ENCODE results near the gene NFKBIE.

NFKBIE gene

DNA sequence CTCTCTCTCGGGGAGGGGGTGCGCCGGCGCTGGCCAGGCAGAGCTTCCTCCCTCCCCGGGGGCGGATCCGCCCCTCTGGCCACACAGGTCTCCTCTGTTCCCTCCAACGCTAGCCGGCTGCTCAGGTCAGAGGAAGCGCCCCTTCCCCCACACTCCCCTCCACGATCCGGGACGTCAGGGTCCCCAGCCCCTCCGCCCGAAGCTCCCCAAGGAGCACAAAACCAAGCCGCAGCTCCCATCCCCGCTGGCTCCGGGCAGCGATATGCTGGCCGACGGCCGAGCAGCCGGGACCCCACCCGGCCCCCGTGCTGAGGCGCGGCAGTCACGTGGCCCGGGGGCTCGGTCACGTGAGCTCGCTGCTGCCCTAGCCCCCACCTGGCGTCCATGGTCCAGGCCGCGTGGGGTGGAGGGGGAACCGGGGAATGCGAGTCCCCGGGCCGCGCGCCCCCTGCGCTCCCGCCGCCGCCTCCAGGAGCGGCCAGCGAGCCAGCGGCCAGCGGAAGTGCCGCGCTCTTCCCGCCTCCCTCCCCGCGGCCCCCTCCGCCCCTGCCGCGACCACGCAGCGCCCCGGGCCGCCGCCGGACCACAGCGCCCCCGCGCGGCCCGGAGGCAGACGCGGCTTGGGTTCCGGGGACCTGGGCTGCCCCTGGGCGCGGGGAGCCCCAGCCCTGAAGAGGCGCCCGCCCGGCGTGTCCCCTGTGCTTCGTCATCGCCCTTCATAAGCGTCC, 8.2 kb downstream of the NFKBIE start, which contains the start of gene SLC35B2:
Gene SLC35B2, minus strand, starts transcription at position 504 of the 728 bp plus-strand sequence. Its CDS starts 118 bp downstream, at position 386.
- DNase-seq = peak; percentile 73

DNA sequence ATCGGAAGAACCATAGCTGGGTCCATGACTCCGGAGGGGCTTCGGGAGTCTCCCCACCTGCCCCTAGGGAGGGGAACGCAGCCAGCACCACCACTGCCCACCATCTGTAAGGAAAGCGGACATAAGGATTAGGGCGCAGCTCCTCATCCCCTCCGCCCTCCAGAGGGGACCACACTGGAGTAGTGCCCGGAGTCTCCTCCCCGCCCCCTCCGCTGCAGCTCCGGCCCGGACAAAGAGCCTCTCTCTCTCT, 8.7 kb downstream of the NFKBIE start:
- no peak for DNase-seq

DNA sequence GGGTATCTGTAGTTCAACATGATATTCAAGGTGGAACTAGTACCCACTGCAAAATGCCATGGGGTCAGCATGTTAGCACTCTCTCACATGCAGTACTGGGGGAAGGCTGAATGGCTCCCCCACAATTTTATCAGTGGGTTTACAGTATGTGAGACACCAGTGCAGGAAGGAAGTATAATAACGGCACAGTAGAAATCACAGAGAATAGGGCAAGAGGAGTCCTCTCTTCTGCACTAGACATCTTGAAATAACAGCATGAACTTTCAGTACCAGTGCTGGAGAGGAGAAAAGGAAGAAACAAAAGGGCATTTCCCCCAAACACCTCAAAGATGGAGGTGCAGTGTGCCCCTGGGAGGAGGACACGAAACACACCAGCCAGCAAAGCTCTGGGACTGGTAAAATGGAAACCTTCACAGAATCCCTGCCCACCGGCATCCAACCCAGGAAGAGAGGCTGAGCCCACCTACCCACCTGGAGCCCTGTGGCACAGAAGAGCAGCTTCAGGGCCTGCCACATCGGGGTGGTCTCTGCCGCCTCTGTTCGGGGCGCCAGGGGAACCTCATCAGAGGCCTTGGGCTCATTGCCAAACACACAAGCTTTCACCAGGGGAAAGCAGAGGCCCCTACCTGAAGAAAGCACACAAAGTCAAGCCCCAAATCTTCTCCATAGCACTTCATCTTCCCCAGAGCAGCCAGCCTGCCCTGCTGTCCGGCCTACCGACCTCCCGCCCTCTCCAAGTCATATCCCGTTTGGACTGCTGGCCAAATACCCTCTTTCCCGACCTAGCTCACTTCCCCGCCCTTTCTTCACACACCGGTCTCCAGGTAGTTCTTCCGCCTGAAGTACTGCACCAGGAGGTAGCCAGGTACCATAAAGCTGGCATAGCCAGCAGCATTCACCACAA, 9.2 kb downstream of the NFKBIE start:
- DNase-seq = no peak

DNA sequence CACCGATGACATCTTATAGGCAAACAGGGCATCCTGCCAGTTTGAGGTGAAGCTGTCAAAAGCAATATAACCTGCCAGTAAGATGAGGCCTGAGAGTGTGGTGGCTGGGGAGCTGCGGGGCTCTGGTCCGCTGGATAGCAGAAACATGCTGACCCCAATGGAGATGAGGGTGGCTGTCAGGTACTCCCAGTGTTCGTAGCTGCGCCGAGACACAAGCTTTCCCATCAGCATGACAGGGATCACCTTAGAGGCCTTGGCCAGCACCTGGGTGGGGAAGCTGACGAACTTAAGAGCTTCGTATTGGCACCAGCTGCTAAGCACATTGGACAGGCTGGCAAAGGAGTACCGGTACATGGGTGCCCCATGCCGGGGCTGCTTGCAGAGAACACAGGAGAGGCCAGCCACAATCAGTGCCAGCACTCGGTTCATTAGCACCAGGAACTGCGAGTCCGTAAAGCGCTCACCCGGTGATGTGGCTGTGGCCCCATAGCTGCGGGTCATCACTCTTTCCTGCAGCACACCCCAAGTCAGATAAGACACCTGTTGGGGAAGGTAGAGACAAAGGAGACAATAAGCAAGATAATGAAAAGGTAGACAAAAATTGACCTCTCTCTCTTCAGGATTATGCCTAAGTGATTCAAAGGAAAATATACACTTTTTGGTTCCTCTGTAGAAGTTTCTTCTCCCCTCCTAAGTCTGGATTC, 10.1 kb downstream of the NFKBIE start:
- no peak for DNase-seq

DNA sequence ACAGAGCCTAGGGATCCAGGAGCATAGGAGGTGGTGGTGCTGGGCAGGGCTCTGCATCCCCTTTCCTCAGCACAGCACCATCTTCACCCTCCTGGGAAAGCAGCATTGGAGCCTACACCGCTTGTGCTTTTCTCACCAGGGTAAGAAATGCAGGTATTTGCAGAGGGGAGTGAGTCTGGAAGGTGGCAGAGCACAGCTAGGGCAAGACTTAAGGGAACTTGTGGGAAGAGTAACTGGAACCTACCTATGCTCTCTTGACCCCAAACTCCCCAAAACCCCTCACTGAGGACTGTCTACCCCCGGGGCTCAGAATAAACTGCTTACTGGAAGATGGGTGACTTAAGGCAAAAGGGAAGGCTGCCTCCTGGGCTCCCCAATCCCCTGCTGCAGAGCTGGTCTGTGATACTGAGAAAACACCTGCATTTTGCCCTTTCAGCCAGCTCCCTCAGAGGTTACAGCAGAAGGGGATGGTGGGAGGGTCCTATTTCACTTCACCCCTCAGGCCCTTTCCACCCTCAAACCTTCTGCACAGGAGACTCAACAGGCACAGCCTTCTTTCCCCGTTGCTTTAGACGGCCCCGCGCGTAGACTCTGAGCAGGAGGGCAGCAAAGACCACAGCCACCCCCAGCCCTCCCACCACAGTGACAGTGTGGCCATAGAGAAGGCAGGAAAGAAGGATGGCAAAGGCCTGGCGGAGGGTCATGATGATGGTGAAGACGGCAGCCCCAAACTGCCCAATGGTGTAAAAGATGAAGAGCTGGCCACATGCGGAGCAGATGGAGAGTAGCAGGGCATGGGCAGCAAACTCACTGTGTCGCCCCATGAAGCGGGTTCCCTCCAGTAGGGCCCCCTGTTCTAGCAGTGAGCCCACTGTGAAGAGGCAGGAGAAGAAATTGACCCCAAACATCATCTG, 10.9 kb downstream of the NFKBIE start:
- DNase-seq = no peak

DNA sequence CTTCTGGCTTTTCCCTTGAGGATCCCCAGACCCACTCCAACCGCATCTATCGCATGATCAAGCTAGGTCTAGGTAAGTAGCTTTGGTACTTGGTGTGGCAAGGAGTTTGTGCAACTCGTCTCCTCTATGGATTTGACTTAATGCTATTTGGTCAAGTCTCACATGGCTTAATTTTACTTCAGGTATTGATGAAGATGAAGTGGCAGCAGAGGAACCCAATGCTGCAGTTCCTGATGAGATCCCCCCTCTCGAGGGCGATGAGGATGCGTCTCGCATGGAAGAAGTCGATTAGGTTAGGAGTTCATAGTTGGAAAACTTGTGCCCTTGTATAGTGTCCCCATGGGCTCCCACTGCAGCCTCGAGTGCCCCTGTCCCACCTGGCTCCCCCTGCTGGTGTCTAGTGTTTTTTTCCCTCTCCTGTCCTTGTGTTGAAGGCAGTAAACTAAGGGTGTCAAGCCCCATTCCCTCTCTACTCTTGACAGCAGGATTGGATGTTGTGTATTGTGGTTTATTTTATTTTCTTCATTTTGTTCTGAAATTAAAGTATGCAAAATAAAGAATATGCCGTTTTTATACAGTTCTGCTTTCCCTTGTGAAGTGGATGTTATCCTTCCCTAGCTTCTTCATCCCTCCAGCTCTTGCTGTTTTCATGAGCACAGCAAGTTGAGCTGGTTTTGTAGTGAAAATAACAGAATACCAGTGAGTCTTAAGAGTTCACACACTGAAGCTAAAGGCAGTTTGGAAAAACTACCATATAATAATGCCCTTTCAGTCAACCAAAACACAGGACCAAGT, 11.8 kb downstream of the NFKBIE start:
- peak; percentile 12 for DNase-seq

DNA sequence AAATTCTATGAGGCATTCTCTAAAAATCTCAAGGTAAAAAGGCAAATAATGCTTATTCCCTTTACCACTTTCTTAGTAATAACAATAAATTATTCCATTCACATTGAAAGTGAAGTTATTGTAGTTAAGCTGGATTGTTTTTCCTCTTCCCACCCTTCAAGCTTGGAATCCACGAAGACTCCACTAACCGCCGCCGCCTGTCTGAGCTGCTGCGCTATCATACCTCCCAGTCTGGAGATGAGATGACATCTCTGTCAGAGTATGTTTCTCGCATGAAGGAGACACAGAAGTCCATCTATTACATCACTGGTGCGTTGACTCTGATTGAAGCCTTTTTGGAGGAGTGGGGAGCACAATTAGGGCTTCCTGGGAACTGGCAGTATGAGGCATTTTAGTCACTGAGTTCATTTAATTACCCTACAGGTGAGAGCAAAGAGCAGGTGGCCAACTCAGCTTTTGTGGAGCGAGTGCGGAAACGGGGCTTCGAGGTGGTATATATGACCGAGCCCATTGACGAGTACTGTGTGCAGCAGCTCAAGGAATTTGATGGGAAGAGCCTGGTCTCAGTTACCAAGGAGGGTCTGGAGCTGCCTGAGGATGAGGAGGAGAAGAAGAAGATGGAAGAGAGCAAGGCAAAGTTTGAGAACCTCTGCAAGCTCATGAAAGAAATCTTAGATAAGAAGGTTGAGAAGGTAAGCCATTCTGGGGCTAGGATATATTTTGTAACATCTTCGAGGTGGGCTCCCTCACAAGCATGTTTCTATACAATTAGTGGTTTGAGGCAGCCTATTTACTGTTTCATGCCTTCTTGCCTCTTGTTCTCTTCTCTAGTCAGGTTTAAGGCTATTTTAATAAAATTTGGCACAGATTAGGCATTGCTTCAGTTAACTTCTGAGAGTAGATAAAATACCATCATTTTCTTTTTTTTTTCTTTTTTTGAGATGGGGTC, 13.5 kb downstream of the NFKBIE start:
- DNase-seq = no peak

DNA sequence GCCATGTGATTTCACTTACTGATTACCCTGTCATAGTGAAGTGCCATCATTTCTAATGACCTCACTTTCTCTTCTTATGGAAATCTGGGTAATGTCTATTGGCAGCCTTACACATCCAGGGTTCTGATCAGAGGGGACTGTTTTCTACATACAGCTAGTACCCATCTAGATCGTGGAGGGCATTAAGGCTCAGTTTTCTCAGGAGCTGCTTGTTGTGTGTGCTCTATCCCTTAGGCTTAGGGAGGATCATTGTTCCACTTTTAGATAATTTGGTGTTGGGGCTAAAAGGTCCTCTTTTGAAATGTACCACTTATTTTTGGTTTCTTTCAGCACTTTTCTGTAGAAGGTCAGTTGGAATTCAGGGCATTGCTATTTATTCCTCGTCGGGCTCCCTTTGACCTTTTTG, 14.6 kb downstream of the NFKBIE start:
- DNase-seq = no peak

DNA sequence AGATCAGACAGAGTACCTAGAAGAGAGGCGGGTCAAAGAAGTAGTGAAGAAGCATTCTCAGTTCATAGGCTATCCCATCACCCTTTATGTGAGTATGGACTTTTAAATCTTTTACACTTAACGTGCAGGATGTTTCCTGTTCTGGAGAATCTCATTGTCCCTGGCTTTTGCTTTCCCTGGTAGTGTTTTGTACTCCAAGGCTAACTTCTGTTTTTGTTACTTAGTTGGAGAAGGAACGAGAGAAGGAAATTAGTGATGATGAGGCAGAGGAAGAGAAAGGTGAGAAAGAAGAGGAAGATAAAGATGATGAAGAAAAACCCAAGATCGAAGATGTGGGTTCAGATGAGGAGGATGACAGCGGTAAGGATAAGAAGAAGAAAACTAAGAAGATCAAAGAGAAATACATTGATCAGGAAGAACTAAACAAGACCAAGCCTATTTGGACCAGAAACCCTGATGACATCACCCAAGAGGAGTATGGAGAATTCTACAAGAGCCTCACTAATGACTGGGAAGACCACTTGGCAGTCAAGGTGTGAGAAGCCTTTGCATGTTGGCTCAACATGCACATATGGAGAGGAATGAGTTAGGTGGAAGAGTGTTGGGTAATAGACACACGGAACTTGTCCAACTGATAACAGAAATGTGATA, 15.2 kb downstream of the NFKBIE start:
- no peak for DNase-seq

DNA sequence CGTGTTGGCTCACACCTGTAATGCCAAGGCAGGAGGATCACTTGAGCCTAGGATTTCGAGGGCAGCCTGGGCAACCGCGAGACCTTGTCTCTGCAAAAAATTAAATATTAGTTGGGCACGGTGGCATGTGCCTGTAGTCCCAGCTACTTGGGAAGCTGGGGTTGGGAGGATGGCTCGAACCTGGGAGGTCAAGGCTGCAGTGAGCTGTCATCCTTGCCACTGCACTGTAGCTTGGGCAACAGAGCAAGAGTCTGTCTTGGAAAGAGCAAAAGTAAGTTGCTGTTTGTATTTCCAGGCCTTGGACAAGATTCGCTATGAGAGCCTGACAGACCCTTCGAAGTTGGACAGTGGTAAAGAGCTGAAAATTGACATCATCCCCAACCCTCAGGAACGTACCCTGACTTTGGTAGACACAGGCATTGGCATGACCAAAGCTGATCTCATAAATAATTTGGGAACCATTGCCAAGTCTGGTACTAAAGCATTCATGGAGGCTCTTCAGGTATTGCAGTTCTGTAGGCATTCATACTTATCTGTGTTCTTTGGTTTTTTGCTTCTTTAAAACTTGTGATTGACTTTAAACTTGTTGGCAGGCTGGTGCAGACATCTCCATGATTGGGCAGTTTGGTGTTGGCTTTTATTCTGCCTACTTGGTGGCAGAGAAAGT, 16.1 kb downstream of the NFKBIE start:
- no peak for DNase-seq

DNA sequence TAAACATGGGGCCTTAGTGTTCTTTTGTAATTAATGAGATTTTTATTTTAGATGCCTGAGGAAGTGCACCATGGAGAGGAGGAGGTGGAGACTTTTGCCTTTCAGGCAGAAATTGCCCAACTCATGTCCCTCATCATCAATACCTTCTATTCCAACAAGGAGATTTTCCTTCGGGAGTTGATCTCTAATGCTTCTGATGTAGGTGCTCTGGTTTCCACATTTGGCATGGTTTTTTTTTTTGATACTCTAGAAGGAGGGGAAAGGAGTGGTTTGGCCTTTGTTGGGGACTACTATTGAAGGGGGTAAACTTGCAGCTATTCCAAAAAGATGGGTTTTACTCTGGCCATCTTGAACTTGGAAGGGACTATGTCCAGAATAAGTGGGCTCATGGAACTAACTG, 16.8 kb downstream of the NFKBIE start:
- DNase-seq = no peak

DNA sequence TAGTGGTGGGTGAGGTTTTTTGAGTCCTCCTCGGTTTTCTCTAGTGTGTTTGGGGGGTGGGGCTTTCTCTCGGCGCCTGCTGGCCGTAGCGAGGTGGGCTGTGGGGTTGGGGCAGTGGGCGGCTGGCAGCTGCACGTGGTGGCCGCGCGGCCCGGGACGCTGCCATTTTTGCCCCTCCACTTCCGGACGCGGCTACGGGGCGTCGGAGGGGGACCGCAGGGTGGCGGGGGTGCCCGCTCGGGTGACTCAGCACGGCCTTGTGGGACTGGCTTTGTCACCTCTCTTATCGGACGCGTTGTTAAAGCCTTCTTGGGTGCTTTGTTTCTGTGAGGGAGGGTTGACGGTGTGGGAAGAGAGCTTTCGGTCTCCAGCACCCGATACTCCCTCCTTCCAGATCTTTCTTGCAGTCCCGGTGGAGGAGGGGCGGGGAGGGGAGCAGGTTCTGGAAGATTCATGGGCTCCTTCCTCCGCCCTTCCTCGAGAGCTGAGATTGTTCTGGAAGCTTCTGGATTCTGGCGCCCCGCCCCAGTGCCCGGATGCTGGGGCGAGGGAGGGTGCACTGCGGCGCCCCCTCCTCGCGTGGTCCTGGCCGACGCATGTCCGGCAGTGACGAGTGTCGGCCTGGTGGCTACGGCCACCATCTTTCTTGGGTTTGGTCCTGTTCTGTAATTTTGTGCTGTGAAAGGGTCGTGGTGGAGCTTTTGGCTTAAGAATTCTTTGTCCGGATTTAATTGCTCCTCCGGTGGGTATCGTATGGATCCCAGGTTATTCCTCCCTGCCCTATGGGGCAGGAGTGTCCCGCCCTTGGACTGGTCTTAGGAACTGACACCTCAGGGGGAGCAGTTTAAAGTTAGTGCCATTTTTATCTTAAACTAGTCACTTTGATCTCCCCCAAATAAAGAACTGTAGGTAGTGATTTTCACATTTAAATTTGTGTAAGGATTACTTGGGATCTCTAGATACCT, 17.7 kb downstream of the NFKBIE start:
- peak; percentile 26 for DNase-seq

DNA sequence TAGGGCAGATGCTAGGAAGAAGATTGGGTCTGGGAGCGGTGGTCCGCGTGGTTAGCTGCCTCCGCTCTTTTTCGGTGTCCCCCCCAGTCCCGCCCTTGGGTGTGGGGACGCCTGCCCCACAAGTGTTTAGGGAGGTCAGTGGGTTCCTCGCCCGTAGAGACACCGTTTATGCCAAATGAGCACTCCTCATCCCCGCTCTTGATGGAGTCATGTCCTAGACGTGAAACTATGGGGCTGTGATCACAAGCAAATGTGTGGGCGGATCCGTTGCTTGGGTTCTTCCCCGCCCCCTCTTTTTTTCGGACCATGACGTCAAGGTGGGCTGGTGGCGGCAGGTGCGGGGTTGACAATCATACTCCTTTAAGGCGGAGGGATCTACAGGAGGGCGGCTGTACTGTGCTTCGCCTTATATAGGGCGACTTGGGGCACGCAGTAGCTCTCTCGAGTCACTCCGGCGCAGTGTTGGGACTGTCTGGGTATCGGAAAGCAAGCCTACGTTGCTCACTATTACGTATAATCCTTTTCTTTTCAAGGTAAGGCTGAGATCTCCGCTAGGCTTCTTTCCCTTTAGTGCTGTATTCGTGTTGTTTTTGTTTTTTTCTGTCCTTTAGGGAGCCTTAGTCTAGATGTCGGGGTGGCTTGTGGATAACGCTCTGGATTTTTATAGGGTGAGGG, 18.6 kb downstream of the NFKBIE start, which contains the start of gene HSP90AB1:
Gene HSP90AB1, plus strand, starts transcription at position 439 of the 675 bp plus-strand sequence. CDS start 1,529 bp downstream, outside the sequence.
- peak; percentile 97 for DNase-seq

DNA sequence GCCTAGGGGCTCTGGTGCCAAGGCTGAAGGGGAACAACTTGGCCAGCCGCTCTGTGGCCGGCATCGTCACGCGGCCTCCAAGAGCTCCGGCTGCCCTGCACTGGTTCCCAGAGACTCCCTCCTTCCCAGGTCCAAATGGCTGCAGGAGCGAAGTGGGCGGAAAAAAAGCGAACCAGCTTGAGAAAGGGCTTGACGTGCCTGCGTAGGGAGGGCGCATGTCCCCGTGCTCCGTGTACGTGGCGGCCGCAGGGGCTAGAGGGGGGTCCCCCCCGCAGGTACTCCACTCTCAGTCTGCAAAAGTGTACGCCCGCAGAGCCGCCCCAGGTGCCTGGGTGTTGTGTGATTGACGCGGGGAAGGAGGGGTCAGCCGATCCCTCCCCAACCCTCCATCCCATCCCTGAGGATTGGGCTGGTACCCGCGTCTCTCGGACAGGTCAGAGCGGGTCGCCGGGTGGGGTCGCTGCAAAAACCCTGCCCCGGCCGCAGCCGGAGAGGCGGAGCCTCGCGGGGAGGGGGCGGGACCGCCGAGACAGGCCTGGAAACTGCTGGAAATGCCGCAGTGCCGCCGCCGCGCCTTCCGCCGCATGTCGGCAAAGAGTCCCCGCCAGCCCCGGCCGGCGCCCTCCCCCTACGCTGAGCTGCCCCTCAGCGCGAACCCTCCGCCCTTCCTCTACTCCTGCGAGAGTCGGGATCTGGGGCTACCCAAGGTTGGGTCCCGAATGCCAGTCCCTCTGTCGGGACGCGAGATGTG, 19.3 kb downstream of the NFKBIE start:
- peak; percentile 84 for DNase-seq

DNA sequence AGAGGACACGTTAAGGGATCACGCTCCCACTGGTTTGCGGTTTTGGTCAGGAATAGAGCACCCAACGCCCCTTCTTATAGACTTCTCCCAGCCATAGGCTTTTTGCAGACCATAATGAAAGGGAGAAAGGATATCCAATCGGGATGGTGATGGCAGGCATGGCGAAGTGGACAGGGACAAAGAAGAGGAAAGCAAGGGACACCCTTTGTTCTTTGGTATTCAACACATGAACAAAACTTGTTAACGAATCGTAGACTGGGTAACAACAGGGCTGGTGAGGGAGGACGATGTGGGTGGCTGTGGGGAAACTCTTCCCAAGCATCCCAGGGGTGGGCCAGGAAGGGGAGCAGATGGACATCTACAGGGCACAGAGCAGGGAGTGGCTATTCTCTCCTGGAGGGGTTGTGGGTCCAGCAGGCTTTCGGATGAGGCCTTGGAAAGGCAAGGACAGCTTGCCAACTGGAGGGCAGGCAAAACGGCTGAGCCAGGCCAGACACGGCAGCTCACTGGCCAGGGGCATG, 19.9 kb downstream of the NFKBIE start:
- no peak for DNase-seq

DNA sequence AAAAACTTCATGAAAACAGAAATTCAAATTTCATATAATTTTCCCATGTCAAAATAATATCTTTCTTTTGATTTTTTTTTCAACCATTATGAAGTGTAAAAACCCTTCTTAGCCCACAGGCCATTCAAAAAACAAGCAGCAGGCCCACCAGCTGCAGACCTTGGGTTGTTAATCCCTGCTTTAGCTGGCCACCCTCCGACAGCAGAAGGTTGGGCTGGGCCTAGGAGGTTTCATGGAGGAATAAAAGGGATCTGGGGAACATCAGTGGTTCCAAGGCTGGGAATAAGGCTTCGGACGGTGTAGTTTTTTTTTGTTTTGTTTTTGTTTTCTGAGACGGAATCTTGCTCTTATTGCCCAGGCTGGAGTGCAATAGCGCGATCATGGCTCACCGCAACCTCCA, 22.0 kb downstream of the NFKBIE start:
- no peak for DNase-seq
